C4-2B (cell line): ENCODE data around the gene GIPC3.

Experiments used
- H3K27ac ChIP-seq: fragments of 450-650 bp; 2 replicates; pipeline ENCODE4 v1.5.1; 2017
- CTCF ChIP-seq: fragments of 450-650 bp; conservative IDR thresholded peaks from 2 replicates; pipeline ENCODE4 v1.5.1; 2017; ENCODE audit warnings: mild to moderate bottlenecking
- ZFX ChIP-seq: fragments of 450-650 bp; IDR thresholded peaks from 2 replicates; pipeline ENCODE4 v1.6.1; 2017

Gene GIPC3

GRCh38 chr19:3585301-3586126, at the start of gene GIPC3:
Gene GIPC3 (plus strand): TSS chr19:3585478. CDS start chr19:3585598, 120 bp downstream.
- TF ChIP-seq CTCF (no peak), ZFX (no peak)
- H3K27ac ChIP-seq = no peak within 1 kb of the TSS

- H3K27ac ChIP-seq = no peak overlapping the region
- TF ChIP-seq CTCF = no peak
- no peak for TF ChIP-seq ZFX
These were observed 49.7 kb upstream of the GIPC3 start for GRCh38 chr19:3535563-3535965.

- TF ChIP-seq ZFX (no peak), CTCF (no peak)
- H3K27ac ChIP-seq = no peak overlapping the region
These were observed 49.3 kb upstream of the GIPC3 start for GRCh38 chr19:3535981-3536380.

GRCh38 chr19:3536429-3537100, 48.7 kb upstream of the GIPC3 start:
- TF ChIP-seq CTCF = no peak
- TF ChIP-seq ZFX = no peak
- H3K27ac ChIP-seq = no peak overlapping the region

- no peak for TF ChIP-seq ZFX
- no peak for TF ChIP-seq CTCF
- no peak overlapping the region for H3K27ac ChIP-seq
These were observed 48.2 kb upstream of the GIPC3 start for GRCh38 chr19:3537101-3537437.

- no peak for TF ChIP-seq CTCF
- no peak for TF ChIP-seq ZFX
These were observed 47.6 kb upstream of the GIPC3 start for GRCh38 chr19:3537438-3538240.

More at GRCh38 chr19:3537438-3538240, 47.6 kb upstream of the GIPC3 start:
- H3K27ac ChIP-seq = no peak overlapping the region
